ENCODE results near the gene INTS13. TPM values are rescaled to one million over a fixed set of nuclear protein-coding genes. Genes with fewer than 3 reads are reported as not detected.

INTS13 gene
- total RNA-seq, 2 experiments from 2014 or later, result 8.5 to 12.1 TPM

GRCh38 chr12:26970136-26970535 is 32.4 kb upstream of the INTS13 start:
- ChIA-PET CTCF (interaction anchor here (0.6 kb wide), 1 partner anchor 44 kb away, joined by 3 read pairs; the partner anchor contains the start of gene TM7SF3), POLR2A (no interaction called here)
- Mint-ChIP-seq H3K36me3 (ENCODE audit: low read depth) (peaks cover 51% of the 10 kb centered on the region), H3K9me3 (no peaks in the 10 kb centered on the region), H3K27ac (peak overlapping the region; percentile 55), H3K27me3 (no peaks in the 10 kb centered on the region), H3K4me1 (ENCODE audit: low read depth) (peaks cover 23% of the 10 kb centered on the region), H3K4me3 (no peak overlapping the region)
- H3K4me1 ChIP-seq (ENCODE audit: insufficient read depth, low read length), result peaks cover 4% of the 10 kb centered on the region
- DNase-seq, result no peak
- H3K4me3 ChIP-seq (ENCODE audit: low read length), result no peak overlapping the region
- no peaks in the 10 kb centered on the region for H3K27me3 ChIP-seq (ENCODE audit: control insufficient read depth in 1 of 2, insufficient read depth in 2 of 2, low read length in 2 of 2)
- no peaks in the 10 kb centered on the region for H3K9me3 ChIP-seq (ENCODE audit: control insufficient read depth in 1 of 2, insufficient read depth in 1 of 2, low read length in 2 of 2)
- ATAC-seq (ENCODE audit: poor library complexity), result no peak
- H3K27ac ChIP-seq (ENCODE audit: low read depth in 1 of 2, low read length in 2 of 2), result no peak overlapping the region
- no peak for TF ChIP-seq CTCF (IDR thresholded peaks at IDR 0.05)
- intact Hi-C loops (cut with DNase I, micrococcal nuclease), result loop anchor here (5.0 kb wide), 2 partner anchors 33 to 42 kb away; partner anchors contain the start of genes TM7SF3 (in 2 of the 2), FGFR1OP2 (in 1 of the 2) and INTS13 (in 1 of the 2)
- H3K36me3 ChIP-seq (ENCODE audit: insufficient read depth, low read length), result peaks cover 34% of the 10 kb centered on the region

- H3K36me3 ChIP-seq (ENCODE audit: insufficient read depth, low read length), result peaks cover 39% of the 10 kb centered on the region
- DNase-seq, result no peak
- no peaks in the 10 kb centered on the region for H3K9me3 ChIP-seq (ENCODE audit: control insufficient read depth in 1 of 2, insufficient read depth in 1 of 2, low read length in 2 of 2)
- Mint-ChIP-seq H3K4me1 (ENCODE audit: low read depth) (peaks cover 19% of the 10 kb centered on the region), H3K27ac (no peak overlapping the region), H3K4me3 (no peak overlapping the region), H3K27me3 (no peaks in the 10 kb centered on the region), H3K36me3 (ENCODE audit: low read depth) (peaks cover 61% of the 10 kb centered on the region), H3K9me3 (no peaks in the 10 kb centered on the region)
- intact Hi-C loops (cut with DNase I, micrococcal nuclease), result no loop called here
- no peak for ATAC-seq (ENCODE audit: poor library complexity)
- H3K27ac ChIP-seq (ENCODE audit: low read depth in 1 of 2, low read length in 2 of 2), result no peak overlapping the region
- POLR2A ChIA-PET, result no interaction called here
- H3K4me3 ChIP-seq (ENCODE audit: low read length), result no peak overlapping the region
- peaks cover 4% of the 10 kb centered on the region for H3K4me1 ChIP-seq (ENCODE audit: insufficient read depth, low read length)
- CTCF ChIA-PET, result no interaction called here
- no peak for TF ChIP-seq CTCF (IDR thresholded peaks at IDR 0.05)
- H3K27me3 ChIP-seq (ENCODE audit: control insufficient read depth in 1 of 2, insufficient read depth in 2 of 2, low read length in 2 of 2), result no peaks in the 10 kb centered on the region
Observed at GRCh38 chr12:26966842-26967241, 29.1 kb upstream of the INTS13 start.

GRCh38 chr12:26963413-26963812 is 25.6 kb upstream of the INTS13 start:
- Mint-ChIP-seq H3K27me3 (no peaks in the 10 kb centered on the region), H3K36me3 (ENCODE audit: low read depth) (peaks cover 80% of the 10 kb centered on the region), H3K27ac (no peak overlapping the region), H3K4me3 (no peak overlapping the region), H3K4me1 (ENCODE audit: low read depth) (no peaks in the 10 kb centered on the region), H3K9me3 (no peaks in the 10 kb centered on the region)
- no peaks in the 10 kb centered on the region for H3K4me1 ChIP-seq (ENCODE audit: insufficient read depth, low read length)
- CTCF ChIA-PET, result no interaction called here
- peaks cover 62% of the 10 kb centered on the region for H3K36me3 ChIP-seq (ENCODE audit: insufficient read depth, low read length)
- no peak overlapping the region for H3K27ac ChIP-seq (ENCODE audit: low read depth in 1 of 2, low read length in 2 of 2)
- intact Hi-C loops (cut with DNase I, micrococcal nuclease), result no loop called here
- no peaks in the 10 kb centered on the region for H3K9me3 ChIP-seq (ENCODE audit: control insufficient read depth in 1 of 2, insufficient read depth in 1 of 2, low read length in 2 of 2)
- POLR2A ChIA-PET, result no interaction called here
- H3K4me3 ChIP-seq (ENCODE audit: low read length), result no peak overlapping the region
- TF ChIP-seq CTCF (IDR thresholded peaks at IDR 0.05), result no peak
- DNase-seq (no peak), ATAC-seq (ENCODE audit: poor library complexity) (no peak)
- no peaks in the 10 kb centered on the region for H3K27me3 ChIP-seq (ENCODE audit: control insufficient read depth in 1 of 2, insufficient read depth in 2 of 2, low read length in 2 of 2)

All from CD4-positive, alpha-beta T cell (primary cell).